HG02885 (cell line): Measurements from ENCODE around the gene PLEKHM2.

Source experiments
- ATAC-seq: cut with Tn5 transposase; IDR thresholded peaks from one replicate; pipeline ENCODE4 v1.9.1; 2021; ENCODE audit warnings: mild to moderate bottlenecking; ENCODE audit not compliant: unreplicated experiment, poor library complexity

Gene PLEKHM2

GRCh38 chr1:15723631-15724246 lies 39.6 kb downstream of the PLEKHM2 start:
- no peak for ATAC-seq

- ATAC-seq = no peak
Observed at GRCh38 chr1:15724949-15725880, 41.1 kb downstream of the PLEKHM2 start.

- ATAC-seq = no peak
Observed at GRCh38 chr1:15726508-15726907, 42.4 kb downstream of the PLEKHM2 start.

- ATAC-seq = no peak
Observed at GRCh38 chr1:15727021-15727420, 42.9 kb downstream of the PLEKHM2 start.

GRCh38 chr1:15727424-15727823 lies 43.3 kb downstream of the PLEKHM2 start:
- ATAC-seq = no peak

GRCh38 chr1:15727866-15728534 lies 43.9 kb downstream of the PLEKHM2 start:
- no peak for ATAC-seq

- ATAC-seq = no peak
Observed at GRCh38 chr1:15728937-15729657, 45.0 kb downstream of the PLEKHM2 start.

- ATAC-seq = no peak
Observed at GRCh38 chr1:15730423-15730822, 46.3 kb downstream of the PLEKHM2 start.

GRCh38 chr1:15730936-15731335 lies 46.8 kb downstream of the PLEKHM2 start:
- no peak for ATAC-seq

- no peak for ATAC-seq
Observed at GRCh38 chr1:15731735-15732685, 47.9 kb downstream of the PLEKHM2 start.

- no peak for ATAC-seq
Observed at GRCh38 chr1:15732686-15733081, 48.6 kb downstream of the PLEKHM2 start.

- ATAC-seq = no peak
Observed at GRCh38 chr1:15733218-15733725, 49.2 kb downstream of the PLEKHM2 start.

- ATAC-seq = no peak
Observed at GRCh38 chr1:15733726-15734226, 49.7 kb downstream of the PLEKHM2 start.

GRCh38 chr1:15734296-15734695 lies 50.2 kb downstream of the PLEKHM2 start:
- ATAC-seq = no peak

GRCh38 chr1:15734901-15735300 lies 50.8 kb downstream of the PLEKHM2 start:
- ATAC-seq = no peak

GRCh38 chr1:15735304-15736037 lies 51.4 kb downstream of the PLEKHM2 start:
- ATAC-seq = no peak

GRCh38 chr1:15736038-15736891 lies 52.1 kb downstream of the PLEKHM2 start, which contains the start of gene SLC25A34:
Gene SLC25A34, plus strand, starts transcription at chr1:15736258. Its CDS starts 228 bp downstream, at chr1:15736486.
- ATAC-seq = no peak
